M059J (cell line): ENCODE results near the gene HINT3. TPM values are rescaled to one million over a fixed set of nuclear protein-coding genes. Genes with fewer than 3 reads are reported as not detected.
A peak's percentile ranks its signal among the peaks of the same experiment; 100 is the strongest.

Source experiments
- DNase-seq: peaks from one replicate; pipeline ENCODE4 v3.0.0-alpha.2; 2012; ENCODE audit warnings: low read depth
- total RNA-seq: library from RNA; depleted of rRNA; stranded (reverse); fragments of >200 nt; shearing (Covaris generic); gene quantifications from 2 replicates; pipeline ENCODE4 v1.2.3, GENCODE V29; 2014; rRNA removed

The HINT3 gene
- total RNA-seq, 1 experiment from 2014 or later = 23.6 TPM

GRCh38 chr6:126002755-126003679 lies 46.4 kb downstream of the HINT3 start:
- DNase-seq = no peak

- DNase-seq = no peak
These were observed 51.2 kb downstream of the HINT3 start for GRCh38 chr6:126007800-126008199.

- DNase-seq = no peak
These were observed 53.5 kb downstream of the HINT3 start for GRCh38 chr6:126010040-126010439.

GRCh38 chr6:126015863-126016262 lies 59.3 kb downstream of the HINT3 start:
- DNase-seq = peak; percentile 92

- DNase-seq = no peak
These were observed 60.0 kb downstream of the HINT3 start for GRCh38 chr6:126016591-126016990.

- DNase-seq = no peak
These were observed 61.1 kb downstream of the HINT3 start for GRCh38 chr6:126017668-126018067.

- DNase-seq = peak; percentile 30
These were observed 63.9 kb downstream of the HINT3 start for GRCh38 chr6:126020305-126021050.

- peak; percentile 59 for DNase-seq
These were observed 66.9 kb downstream of the HINT3 start for GRCh38 chr6:126023474-126023873.

GRCh38 chr6:126026001-126026400 lies 69.4 kb downstream of the HINT3 start:
- peak; percentile 22 for DNase-seq

GRCh38 chr6:126027601-126028000 lies 71.0 kb downstream of the HINT3 start:
- peak; percentile 80 for DNase-seq

Other genes starting within 250 kb of the HINT3 start
- not detected in 2 replicates for gene HEY2, start 207.1 kb upstream of the HINT3 start, total RNA-seq
- 39.6 and 43.9 TPM in 2 replicates for gene NCOA7, start 165.8 kb upstream of the HINT3 start, total RNA-seq
- 32.9 and 43.4 TPM in 2 replicates for gene TRMT11, start 29.8 kb downstream of the HINT3 start, total RNA-seq